ENCODE data around the gene SPG11. TPM values are rescaled to one million over a fixed set of nuclear protein-coding genes. Genes with fewer than 3 reads are reported as not detected.

SPG11 gene
- total RNA-seq, 1 experiment from 2014 or later, result 38.3 TPM

- no peaks in the 10 kb centered on the region for H3K9me3 ChIP-seq (ENCODE audit: control insufficient read depth, low read depth, low read length)
- no peak overlapping the region for H3K23ac ChIP-seq (ENCODE audit: insufficient read length, low read depth, low read length)
- H3K9ac ChIP-seq (ENCODE audit: extremely low read depth, insufficient read length, low read length), result no peak overlapping the region
- no peak overlapping the region for H3K14ac ChIP-seq (ENCODE audit: insufficient read depth, low read length)
- DNase-seq, result no peak
- H4K5ac ChIP-seq (ENCODE audit: insufficient read length, low read depth, low read length), result no peak overlapping the region
- H3K23me2 ChIP-seq (ENCODE audit: insufficient read length, low read depth, low read length, poor library complexity, severe bottlenecking), result no peaks in the 10 kb centered on the region
- H4K91ac ChIP-seq (ENCODE audit: insufficient read length, low read depth, low read length), result no peak overlapping the region
- WGBS (ENCODE audit: extremely low coverage, insufficient read length, low lambda C conversion rate), result no CpG with 5 or more reads among the region's 2 CpGs
- no peak overlapping the region for H3K4me2 ChIP-seq (ENCODE audit: insufficient read depth, insufficient read length, low read length)
- H2BK12ac ChIP-seq (ENCODE audit: insufficient read length, low read depth, low read length), result no peak overlapping the region
- H2BK5ac ChIP-seq (ENCODE audit: insufficient read length, low read length), result no peak overlapping the region
- Mint-ChIP-seq H3K27ac (no peak overlapping the region; a peak in 1 of 7 replicates), H3K36me3 (ENCODE audit: insufficient read depth in 1 of 3, low read depth in 3 of 3) (peaks cover 28 to 60% (median 58%) of the 10 kb centered on the region in 3 experiments), H3K9me3 (peaks cover 0 to 5% of the 10 kb centered on the region in 2 experiments; a peak in 1 of 5 replicates), H3K4me3 (no peak overlapping the region), H3K4me1 (peaks cover 6 to 19% of the 10 kb centered on the region in 2 experiments; a peak in 3 of 4 replicates), H3K27me3 (ENCODE audit: low read depth) (no peaks in the 10 kb centered on the region)
- H2BK15ac ChIP-seq (ENCODE audit: low read depth, low read length), result no peak overlapping the region
- no peaks in the 10 kb centered on the region for H3K4me1 ChIP-seq (ENCODE audit: insufficient read depth, low read length)
- no peak overlapping the region for H2BK120ac ChIP-seq (ENCODE audit: low read depth, low read length, poor library complexity, severe bottlenecking)
- H3K4ac ChIP-seq (ENCODE audit: low read depth, low read length), result no peak overlapping the region
- H4K8ac ChIP-seq (replicated peaks; ENCODE audit: insufficient read length, low read depth, low read length), result no peak overlapping the region
- H4K20me1 ChIP-seq (ENCODE audit: control insufficient read depth, insufficient read depth, insufficient read length), result no peaks in the 10 kb centered on the region
- H3K79me1 ChIP-seq (ENCODE audit: insufficient read depth, low read depth, low read length, poor library complexity, severe bottlenecking), result no peaks in the 10 kb centered on the region
- H3T11ph ChIP-seq (ENCODE audit: low read length), result no peak overlapping the region
- H3K27me3 ChIP-seq (ENCODE audit: insufficient read depth, low read length), result no peaks in the 10 kb centered on the region
- H3K79me2 ChIP-seq (ENCODE audit: insufficient read depth, low read length), result no peaks in the 10 kb centered on the region
- no peak overlapping the region for H2AFZ ChIP-seq (ENCODE audit: low read length)
- no peak overlapping the region for H2BK20ac ChIP-seq (ENCODE audit: low read depth, low read length, poor library complexity, severe bottlenecking)
- no peak overlapping the region for H3K27ac ChIP-seq (ENCODE audit: insufficient read length, low read depth, low read length)
- no peak overlapping the region for H3K18ac ChIP-seq (ENCODE audit: insufficient read length, low read depth, low read length)
- H3K56ac ChIP-seq (ENCODE audit: insufficient read length, low read depth, low read length), result no peak overlapping the region
- TF ChIP-seq, protein P1, sequence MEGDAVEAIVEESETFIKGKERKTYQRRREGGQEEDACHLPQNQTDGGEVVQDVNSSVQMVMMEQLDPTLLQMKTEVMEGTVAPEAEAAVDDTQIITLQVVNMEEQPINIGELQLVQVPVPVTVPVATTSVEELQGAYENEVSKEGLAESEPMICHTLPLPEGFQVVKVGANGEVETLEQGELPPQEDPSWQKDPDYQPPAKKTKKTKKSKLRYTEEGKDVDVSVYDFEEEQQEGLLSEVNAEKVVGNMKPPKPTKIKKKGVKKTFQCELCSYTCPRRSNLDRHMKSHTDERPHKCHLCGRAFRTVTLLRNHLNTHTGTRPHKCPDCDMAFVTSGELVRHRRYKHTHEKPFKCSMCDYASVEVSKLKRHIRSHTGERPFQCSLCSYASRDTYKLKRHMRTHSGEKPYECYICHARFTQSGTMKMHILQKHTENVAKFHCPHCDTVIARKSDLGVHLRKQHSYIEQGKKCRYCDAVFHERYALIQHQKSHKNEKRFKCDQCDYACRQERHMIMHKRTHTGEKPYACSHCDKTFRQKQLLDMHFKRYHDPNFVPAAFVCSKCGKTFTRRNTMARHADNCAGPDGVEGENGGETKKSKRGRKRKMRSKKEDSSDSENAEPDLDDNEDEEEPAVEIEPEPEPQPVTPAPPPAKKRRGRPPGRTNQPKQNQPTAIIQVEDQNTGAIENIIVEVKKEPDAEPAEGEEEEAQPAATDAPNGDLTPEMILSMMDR (conservative IDR thresholded peaks at IDR 0.05), result no peak
- no peak overlapping the region for H2AK5ac ChIP-seq (ENCODE audit: insufficient read length, low read length)
Observed at GRCh38 chr15:44646460-44646859, 17.0 kb downstream of the SPG11 start.
